Measurements from ENCODE around the gene UBE2K.
"Not testable (repeated sequence)": the region's sequence is repeated elsewhere in the genome, so short reads cannot be mapped to it uniquely, and the experiment has no call there.

UBE2K gene

DNA sequence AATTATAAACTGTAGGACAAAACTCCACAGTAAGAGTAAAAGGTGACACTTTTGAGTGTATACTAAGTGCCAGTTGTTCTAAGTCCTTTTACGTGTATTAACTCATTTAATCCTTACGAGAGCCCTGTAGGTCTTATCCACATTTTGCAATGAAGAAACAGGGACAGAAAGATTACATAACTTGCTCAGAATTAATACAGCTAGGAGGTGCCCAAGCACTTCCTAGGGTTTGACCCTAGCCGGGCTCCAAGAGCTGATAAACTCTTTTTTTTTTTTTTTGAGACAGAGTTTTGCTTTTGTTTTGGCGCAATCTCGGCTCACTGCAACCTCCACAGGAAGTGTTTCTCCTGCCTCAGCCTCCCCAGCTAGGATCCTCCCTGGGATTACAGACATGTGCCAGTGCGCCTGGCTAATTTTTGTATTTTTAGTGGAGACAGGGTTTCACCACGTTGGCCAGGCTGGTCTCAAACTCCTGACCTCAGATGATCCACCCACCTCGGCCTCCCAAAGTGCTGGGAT lies 110.4 kb downstream of the UBE2K start:
- DNase-seq (ENCODE audit: low read depth): no peak

GRCh38 chr4:39812500-39812899 lies 114.6 kb downstream of the UBE2K start:
- DNase-seq (ENCODE audit: low read depth): no peak

- not testable (repeated sequence) for DNase-seq (ENCODE audit: low read depth)
Measured at GRCh38 chr4:39813033-39813432, 115.1 kb downstream of the UBE2K start.

DNA sequence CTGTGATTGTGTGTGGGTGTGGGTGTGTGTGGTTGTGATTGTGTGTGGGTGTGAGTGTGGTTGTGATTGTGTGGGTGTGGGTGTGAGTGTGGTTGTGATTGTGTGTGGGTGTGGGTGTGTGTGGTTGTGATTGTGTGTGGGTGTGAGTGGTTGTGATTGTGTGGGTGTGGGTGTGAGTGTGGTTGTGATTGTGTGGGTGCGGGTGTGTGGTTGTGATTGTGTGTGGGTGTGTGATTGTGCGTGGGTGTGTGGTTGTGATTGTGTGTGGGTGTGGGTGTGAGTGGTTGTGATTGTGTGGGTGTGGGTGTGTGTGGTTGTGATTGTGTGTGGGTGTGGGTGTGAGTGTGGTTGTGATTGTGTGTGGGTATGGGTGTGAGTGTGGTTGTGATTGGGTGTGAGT lies 115.8 kb downstream of the UBE2K start:
- not testable (repeated sequence) for DNase-seq (ENCODE audit: low read depth)

DNA sequence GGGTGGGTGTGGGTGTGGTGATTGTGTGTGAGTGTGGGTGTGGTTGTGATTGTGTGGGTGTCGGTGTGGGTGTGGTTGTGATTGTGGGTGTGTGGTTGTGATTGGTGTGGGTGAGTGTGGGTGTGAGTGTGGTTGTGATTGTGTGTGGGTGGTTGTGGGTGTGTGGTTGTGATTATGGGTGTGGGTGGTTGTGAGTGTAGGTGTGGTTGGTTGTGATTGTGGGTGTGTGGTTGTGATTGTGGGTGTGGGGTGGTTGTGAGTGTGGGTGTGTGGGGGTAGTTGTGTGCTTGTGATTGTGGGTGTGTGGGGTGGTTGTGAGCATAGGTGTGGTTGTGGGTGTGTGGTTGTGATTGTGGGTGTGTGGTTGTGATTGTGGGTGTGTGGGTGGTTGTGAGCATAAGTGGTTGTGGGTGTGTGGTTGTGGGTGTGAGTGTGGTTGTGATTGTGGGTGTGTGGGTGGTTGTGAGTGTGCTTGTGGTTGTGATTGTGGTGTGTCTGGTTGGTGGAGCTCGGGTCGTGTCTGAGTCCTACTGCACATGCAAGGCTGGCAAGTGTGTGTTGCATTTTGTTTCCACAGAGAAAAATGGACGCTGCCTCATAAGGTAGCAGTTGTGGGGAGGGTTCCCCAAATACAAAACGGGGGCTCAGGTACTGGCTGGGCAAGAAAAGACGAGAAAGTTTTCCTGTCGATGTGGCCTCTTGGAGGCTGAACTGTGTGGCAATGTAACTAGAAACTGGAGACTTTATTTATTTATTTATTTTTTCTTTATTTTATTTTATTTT lies 116.7 kb downstream of the UBE2K start:
- DNase-seq (ENCODE audit: low read depth): no peak

DNA sequence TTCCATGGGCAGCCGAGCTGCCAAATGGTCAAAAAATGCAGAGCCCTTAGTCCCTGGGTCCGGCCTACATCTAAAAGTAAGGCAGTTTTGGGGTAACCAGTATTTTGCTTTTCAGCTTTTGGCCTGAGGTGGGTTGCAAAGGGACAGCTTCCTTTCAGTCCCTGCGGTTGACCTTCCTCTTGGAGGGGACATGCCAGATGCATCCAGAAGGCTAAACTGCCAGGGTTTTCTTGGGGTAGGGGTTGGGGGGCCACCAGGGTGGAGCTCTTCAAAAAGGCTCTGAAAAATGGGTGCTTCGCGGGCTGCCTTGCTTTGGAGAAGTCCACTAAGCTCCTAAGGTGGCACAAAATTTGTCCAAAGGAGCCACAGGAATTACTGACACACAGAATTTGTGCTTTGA lies 120.7 kb downstream of the UBE2K start:
- DNase-seq (ENCODE audit: low read depth): no peak

DNA sequence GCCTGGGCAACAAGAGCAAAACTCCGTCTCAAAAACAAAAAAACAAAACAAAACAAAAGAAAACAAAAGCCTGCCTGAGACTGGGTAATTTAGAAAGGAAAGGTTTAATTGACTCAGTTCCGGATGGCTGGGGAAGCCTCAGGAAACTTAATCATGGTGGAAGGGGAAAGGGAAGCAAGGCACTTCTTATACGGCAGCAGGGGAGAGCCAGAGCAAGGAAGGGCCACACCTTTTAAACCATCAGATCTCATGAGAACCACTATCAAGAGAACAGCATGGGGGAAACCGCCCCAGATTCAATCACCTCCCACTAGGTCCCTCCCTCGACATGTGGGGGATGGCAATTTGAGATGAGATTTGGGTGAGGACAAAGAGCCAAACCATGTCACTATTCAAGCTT lies 122.2 kb downstream of the UBE2K start:
- DNase-seq (ENCODE audit: low read depth): no peak

DNA sequence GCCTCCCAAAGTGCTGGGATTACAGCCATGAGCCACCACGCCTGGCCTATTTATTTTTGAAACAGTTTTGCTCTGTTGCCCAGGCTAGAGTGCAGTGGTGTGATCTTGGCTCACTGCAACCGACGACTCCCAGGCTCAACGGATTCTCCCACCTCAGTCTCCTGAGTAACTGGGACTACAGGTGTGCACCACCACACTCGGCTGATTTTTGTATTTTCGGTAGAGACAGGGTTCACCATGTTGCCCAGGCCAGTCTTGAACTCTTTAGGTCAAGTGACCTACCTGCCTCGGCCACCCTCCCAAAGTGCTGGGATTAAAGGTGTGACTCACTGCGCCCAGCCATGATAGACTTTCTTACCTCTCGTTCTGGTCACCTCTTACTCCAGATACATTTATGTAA lies 124.0 kb downstream of the UBE2K start:
- DNase-seq (ENCODE audit: low read depth): no peak

- no peak for DNase-seq (ENCODE audit: low read depth)
Measured at GRCh38 chr4:39822662-39823061, 124.7 kb downstream of the UBE2K start.

DNA sequence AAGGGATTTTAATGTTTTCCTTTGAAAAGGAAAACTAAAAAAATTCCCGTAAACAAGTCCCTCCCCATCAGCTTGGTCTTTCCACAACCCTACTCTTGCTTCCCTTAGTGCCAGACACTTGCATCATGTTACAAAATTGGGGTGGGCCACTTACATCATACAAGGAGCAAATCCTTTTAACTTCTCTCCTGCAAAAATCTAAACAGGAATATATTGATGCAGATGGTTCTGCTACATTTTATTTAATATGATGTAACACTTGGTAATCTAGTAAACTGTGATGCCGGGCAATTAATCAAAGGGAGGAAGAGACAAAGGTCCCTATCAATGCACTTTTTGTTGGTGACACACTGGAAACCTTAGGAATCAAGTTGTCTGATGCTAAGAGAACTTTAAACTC lies 125.3 kb downstream of the UBE2K start:
- DNase-seq (ENCODE audit: low read depth): no peak

DNA sequence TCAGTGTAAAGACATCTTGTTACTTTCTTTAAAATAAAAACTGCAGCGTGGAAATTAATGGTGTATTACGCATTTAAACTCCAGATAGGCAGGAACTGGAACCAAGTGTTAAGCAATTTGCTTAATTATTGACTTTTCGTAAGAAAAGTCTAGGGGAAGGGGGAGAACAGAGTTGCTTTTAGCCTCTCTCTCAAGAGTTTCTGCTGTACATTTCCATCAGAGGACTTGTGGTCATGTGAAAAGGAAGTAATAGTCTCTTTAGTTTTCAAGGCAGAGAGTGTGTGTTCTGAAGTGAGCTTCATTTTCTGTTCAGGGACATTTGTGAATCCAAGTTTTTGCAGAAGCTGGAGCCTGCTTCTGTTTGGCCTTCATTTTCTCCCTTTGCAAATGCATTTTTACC lies 127.2 kb downstream of the UBE2K start:
- no peak for DNase-seq (ENCODE audit: low read depth)

- DNase-seq (ENCODE audit: low read depth): no peak
Measured at GRCh38 chr4:39825741-39826231, 127.8 kb downstream of the UBE2K start.

Data from stimulated activated CD8-positive, alpha-beta memory T cell treated with anti-CD3 and anti-CD28 coated beads, Interleukin-15, amount 100 ng/mL, for 24 hours (primary cell).